GM21360 (cell line): ENCODE data around the gene HOXA10.

Experiments
- ATAC-seq: cut with Tn5 transposase; IDR thresholded peaks from one replicate; pipeline ENCODE4 v1.9.1; 2021; ENCODE audit warnings: mild to moderate bottlenecking, moderate library complexity; ENCODE audit not compliant: unreplicated experiment

The HOXA10 gene

GRCh38 chr7:27146491-27147198, 27.5 kb downstream of the HOXA10 start:
- ATAC-seq: no peak

GRCh38 chr7:27145914-27146412, 28.2 kb downstream of the HOXA10 start:
- no peak for ATAC-seq

GRCh38 chr7:27145165-27145913, 28.8 kb downstream of the HOXA10 start:
- ATAC-seq: no peak

- ATAC-seq: no peak
Observed at GRCh38 chr7:27144781-27145164, 29.3 kb downstream of the HOXA10 start.

- ATAC-seq: no peak
Observed at GRCh38 chr7:27143950-27144780, 30.0 kb downstream of the HOXA10 start.

GRCh38 chr7:27143023-27143949, 30.8 kb downstream of the HOXA10 start, which contains the start of gene HOXA5:
Gene HOXA5 (minus strand): TSS chr7:27143681. CDS start chr7:27143607, 74 bp downstream.
- ATAC-seq: no peak

- ATAC-seq: no peak
Observed at GRCh38 chr7:27142580-27143022, 31.5 kb downstream of the HOXA10 start.

GRCh38 chr7:27141923-27142579, 32.1 kb downstream of the HOXA10 start:
- ATAC-seq: no peak

- ATAC-seq: no peak
Observed at GRCh38 chr7:27141137-27141922, 32.8 kb downstream of the HOXA10 start.

GRCh38 chr7:27140126-27140857, 33.8 kb downstream of the HOXA10 start:
- ATAC-seq: no peak

- no peak for ATAC-seq
Observed at GRCh38 chr7:27139334-27140125, 34.6 kb downstream of the HOXA10 start.

- no peak for ATAC-seq
Observed at GRCh38 chr7:27138985-27139333, 35.2 kb downstream of the HOXA10 start.

GRCh38 chr7:27138472-27138871, 35.6 kb downstream of the HOXA10 start:
- no peak for ATAC-seq

GRCh38 chr7:27137640-27138315, 36.3 kb downstream of the HOXA10 start:
- ATAC-seq: no peak

- ATAC-seq: no peak
Observed at GRCh38 chr7:27134392-27134791, 39.7 kb downstream of the HOXA10 start.

GRCh38 chr7:27133409-27134231, 40.5 kb downstream of the HOXA10 start:
- no peak for ATAC-seq
